ENCODE measurements around the gene CDK18.
"Not testable (repeated sequence)": the region's sequence is repeated elsewhere in the genome, so short reads cannot be mapped to it uniquely, and the experiment has no call there.

Gene CDK18

GRCh38 chr1:205473966-205474365, 30.5 kb upstream of the CDK18 start:
- no peak overlapping the region for H3K4me3 ChIP-seq (ENCODE audit: low read depth, low read length)
- no peak for TF ChIP-seq CTCF (IDR thresholded peaks at IDR 0.05; ENCODE audit: borderline replicate concordance, insufficient read depth, low read depth, low read length)

- no peak for TF ChIP-seq CTCF (IDR thresholded peaks at IDR 0.05; ENCODE audit: borderline replicate concordance, insufficient read depth, low read depth, low read length)
These were observed 29.9 kb upstream of the CDK18 start for GRCh38 chr1:205474571-205474970.

DNA sequence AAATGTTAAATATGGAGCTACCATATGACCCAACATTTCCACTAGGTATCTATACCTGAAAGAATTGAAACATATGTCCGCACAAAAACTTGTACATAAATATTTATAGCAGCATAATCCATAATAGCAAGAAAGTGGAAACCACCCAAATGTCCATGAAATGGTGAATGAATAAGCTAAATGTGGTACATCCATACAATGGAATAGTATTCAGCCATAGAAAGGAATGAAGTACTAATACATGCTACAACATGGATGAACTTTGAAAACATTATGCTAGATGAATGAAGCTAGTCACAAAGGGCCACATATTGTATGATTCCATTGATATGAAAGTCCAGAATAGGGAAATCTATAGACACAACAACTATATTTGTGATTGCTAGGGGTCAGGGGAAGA, 28.6 kb upstream of the CDK18 start:
- TF ChIP-seq CTCF (IDR thresholded peaks at IDR 0.05; ENCODE audit: borderline replicate concordance, insufficient read depth, low read depth, low read length), result no peak
- H3K4me3 ChIP-seq (ENCODE audit: low read depth, low read length), result no peak overlapping the region

More at GRCh38 chr1:205474571-205474970, 29.9 kb upstream of the CDK18 start:
- H3K4me3 ChIP-seq (ENCODE audit: low read depth, low read length), result no peak overlapping the region

DNA sequence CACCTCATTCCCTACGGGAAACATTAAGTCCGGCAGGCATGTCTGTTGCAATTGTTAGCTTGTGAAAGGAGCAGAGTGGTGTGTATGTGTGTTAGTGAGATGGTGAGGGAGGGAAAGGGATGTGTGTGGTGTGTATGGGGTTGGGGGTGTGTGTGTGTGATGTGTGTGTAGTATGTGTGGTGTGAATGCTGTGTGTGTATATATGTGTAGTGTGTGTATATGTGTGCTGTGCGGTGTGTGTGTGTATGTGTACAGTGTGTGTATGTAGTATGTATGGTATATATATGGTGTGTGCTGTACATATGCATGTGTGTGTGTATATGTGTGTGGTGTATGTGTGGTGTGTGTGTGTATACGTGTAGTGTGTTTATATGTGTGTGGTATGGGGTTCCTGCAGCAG, 27.8 kb upstream of the CDK18 start:
- no peak for TF ChIP-seq CTCF (IDR thresholded peaks at IDR 0.05; ENCODE audit: borderline replicate concordance, insufficient read depth, low read depth, low read length)
- H3K4me3 ChIP-seq (ENCODE audit: low read depth, low read length), result no peak overlapping the region

DNA sequence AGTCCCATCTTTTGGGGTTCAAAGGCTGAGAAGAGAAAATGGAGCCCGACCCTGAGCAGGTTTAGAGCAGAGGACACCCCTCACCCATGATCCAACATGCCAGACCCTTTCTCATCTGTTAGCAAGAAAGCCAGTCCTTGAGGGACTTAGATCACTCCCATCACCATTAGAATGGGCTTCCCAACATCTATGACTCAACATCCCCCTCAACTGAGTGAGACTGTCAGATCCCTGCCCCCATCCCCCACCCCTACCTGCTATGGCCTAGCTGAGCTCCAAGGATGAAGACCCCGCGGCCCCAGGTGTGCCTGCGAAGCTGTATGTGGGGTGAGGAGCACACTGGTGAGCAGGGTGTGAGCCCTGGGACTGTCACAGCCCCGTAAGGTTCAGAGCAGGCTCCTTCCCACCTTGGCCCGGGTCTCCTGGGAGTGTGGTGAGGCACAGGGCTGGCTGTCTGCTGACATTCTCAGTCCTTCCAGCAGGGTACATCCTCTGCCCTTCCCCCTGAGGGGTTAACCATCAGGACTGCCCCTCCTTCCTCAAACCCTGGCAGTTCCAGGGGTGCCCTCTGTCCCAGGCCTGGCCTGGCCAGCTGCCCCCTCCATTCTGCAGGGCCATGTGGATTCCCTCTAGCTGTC, 27.2 kb upstream of the CDK18 start:
- H3K4me3 ChIP-seq (ENCODE audit: low read depth, low read length), result no peak overlapping the region
- no peak for TF ChIP-seq CTCF (IDR thresholded peaks at IDR 0.05; ENCODE audit: borderline replicate concordance, insufficient read depth, low read depth, low read length)

- no peak for TF ChIP-seq CTCF (IDR thresholded peaks at IDR 0.05; ENCODE audit: borderline replicate concordance, insufficient read depth, low read depth, low read length)
These were observed 26.7 kb upstream of the CDK18 start for GRCh38 chr1:205477759-205478247.

DNA sequence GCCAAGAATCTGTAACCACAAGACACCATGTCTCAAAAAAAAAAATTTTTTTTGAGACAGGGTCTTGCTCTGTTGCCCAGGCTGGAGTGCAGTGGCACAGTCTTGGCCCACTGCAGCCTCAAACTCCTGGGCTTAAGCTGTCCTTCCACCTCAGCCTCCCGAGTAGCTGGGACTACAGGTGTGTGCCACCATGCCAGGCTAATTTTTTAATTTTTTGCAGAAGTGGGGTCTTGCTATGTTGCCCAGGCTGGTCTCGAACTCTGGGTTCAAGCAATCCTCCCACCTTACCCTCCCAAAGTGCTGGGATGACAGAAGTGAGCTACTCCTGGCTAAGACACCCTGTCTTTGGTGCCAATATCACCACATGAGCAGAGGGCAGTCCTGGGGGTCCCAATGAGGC, 25.5 kb upstream of the CDK18 start:
- H3K4me3 ChIP-seq (ENCODE audit: low read depth, low read length), result not testable (repeated sequence)

More at GRCh38 chr1:205477759-205478247, 26.7 kb upstream of the CDK18 start:
- H3K4me3 ChIP-seq (ENCODE audit: low read depth, low read length), result no peak overlapping the region
